HG02943 (cell line): Measurements from ENCODE around the gene CPED1.
"Not testable (repeated sequence)": the region's sequence is repeated elsewhere in the genome, so short reads cannot be mapped to it uniquely, and the experiment has no call there.

Experiments
- ATAC-seq: cut with Tn5 transposase; IDR thresholded peaks from one replicate; pipeline ENCODE4 v1.9.1; 2021; ENCODE audit warnings: mild to moderate bottlenecking, low read depth, moderate library complexity; ENCODE audit not compliant: unreplicated experiment

CPED1 gene

GRCh38 chr7:121036776-121037175, 48.3 kb downstream of the CPED1 start:
- not testable (repeated sequence) for ATAC-seq

GRCh38 chr7:121037329-121037728, 48.8 kb downstream of the CPED1 start:
- ATAC-seq, result not testable (repeated sequence)

- no peak for ATAC-seq
These were observed 49.6 kb downstream of the CPED1 start for GRCh38 chr7:121037957-121038716.

- no peak for ATAC-seq
These were observed 50.4 kb downstream of the CPED1 start for GRCh38 chr7:121038717-121039509.

DNA sequence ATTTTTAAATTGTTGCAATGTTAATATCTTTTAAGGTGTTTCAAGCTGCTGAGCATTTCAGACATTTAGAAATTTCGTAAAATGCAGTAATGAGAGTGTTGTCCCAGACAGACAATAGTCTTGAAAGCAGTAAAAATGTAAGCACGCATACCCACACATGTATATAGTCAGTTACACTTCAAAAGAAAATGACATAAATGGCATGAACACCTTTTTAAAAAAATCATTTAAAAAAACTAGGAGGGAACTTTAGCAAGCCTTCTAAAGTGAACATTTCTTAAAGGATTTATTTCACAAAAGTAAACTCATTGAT, 51.0 kb downstream of the CPED1 start:
- ATAC-seq, result no peak

- no peak for ATAC-seq
These were observed 51.5 kb downstream of the CPED1 start for GRCh38 chr7:121039994-121040393.

- no peak for ATAC-seq
These were observed 53.1 kb downstream of the CPED1 start for GRCh38 chr7:121041516-121042148.

DNA sequence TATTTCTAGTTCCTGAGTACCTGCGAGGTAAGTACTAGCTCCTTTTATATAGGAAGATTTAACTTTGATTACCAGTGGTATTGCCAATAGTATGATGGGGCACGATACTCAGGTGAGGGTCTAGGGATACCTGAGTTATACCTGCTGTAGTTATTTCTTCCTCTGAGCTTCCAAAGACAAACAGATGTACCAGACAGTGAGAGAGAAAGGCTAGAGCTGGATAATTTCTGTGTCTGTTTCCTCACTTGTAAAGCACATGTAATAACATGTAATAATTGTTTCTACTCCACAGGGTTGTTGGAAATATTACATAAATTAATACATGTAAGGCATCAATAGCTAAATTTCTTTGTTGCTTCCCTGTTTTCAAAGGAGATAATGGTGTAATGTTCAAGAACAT, 53.7 kb downstream of the CPED1 start:
- ATAC-seq, result no peak

GRCh38 chr7:121042899-121043298, 54.4 kb downstream of the CPED1 start:
- no peak for ATAC-seq

DNA sequence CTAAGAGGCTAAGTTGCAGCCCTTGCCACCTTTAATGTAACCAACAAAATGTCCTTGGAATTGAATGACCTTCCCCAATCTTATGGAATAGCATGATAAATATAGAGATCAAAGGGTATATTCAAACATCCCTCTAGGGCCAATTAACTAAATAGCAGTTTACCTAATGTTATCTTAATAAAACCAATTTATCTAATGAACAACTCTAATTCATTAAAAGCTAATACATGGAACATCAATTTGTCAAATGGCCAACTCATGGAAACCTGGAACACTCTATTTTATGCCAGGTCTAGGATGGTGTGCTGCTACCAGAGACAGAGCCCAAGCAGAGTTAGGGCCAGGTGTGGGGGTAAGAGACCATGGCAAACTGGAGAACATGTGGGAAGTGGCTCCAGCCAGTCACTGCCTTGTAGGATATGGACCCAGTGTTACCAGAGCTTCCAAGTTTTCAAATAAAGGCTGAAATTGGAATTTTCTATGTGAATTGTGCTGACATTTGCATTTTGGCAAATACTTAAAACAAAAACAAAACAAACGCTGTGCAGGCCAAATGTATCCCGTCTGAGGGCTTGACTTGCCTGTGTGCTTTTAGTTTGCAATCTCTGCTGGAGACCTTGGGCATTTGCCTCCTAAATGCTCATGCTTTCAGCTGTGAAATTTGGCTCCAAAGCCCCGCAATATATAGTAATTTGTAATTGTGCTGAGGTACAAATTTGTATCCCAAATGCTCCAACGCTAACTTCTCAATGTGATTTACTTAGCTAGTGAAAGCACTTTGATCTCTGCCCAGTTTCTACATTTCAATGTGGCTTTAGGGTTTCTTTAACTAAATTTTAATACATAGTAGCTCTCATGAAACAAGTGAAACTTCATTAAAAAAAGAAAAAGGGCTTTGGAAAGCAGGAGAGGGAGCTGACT, 55.1 kb downstream of the CPED1 start:
- no peak for ATAC-seq

- no peak for ATAC-seq
These were observed 56.6 kb downstream of the CPED1 start for GRCh38 chr7:121045090-121045489.

- no peak for ATAC-seq
These were observed 57.5 kb downstream of the CPED1 start for GRCh38 chr7:121046009-121046408.

DNA sequence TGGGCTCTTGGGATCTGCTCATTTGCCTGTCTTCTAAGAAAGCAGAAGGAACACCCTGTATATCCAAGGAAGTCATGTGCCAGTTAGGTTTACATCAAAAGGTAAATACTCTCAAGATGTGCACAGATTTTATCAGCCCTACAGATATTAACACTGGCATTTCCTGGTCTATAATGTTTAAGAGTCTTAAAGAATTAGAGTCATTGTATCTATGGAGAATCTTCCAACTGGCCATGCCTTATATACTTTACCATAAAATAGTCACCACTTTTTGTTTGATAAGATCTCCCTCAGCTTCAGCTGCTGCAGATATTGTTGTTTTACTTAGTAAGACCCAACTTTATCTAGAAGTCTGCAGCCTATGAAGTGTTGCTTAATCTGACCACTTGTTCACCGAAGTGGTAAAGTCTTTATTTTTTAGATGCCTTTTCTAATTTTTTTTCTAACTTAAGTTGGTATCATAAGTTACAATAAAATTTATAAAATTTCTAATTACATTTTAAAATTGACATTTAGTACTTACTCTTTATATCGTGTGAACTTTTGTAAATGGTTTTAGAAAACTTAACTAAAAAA, 58.5 kb downstream of the CPED1 start:
- no peak for ATAC-seq

GRCh38 chr7:121048195-121048594, 59.7 kb downstream of the CPED1 start:
- ATAC-seq, result no peak

DNA sequence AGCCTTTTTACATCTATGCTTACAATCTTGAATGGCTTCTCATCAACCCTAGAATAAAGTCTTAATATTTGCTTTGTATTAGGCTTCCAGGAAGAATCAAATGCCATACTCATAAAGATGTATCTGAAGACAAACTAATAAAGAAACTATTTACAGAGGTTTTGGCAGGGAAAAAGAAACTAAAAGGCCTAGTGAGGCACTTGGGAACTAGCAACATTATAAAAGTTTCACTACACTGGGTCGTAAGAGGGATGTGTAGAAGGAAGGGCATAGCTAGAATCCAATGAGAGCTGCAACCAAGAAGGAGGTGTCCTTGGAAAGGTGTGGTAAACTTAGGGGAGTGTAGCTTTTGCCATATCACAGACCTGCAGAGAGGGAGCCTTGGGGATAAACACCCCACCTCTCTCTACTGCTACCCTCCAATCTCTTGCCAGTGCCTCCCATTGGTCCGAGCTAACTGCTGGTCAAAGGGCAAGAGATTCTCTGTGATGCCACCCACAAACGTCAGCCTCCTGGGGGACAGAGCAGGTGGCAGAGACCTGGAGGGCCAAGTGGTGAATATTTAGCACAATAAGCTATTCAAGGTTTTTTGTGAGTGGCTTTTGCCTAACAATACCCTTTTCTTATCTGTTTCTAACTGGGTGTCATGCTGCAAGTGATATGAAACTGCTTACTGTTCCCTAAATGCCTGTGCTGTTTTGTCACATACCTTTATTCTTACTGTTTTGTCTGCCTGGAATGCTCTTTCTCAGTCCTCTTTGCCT, 60.7 kb downstream of the CPED1 start:
- no peak for ATAC-seq

DNA sequence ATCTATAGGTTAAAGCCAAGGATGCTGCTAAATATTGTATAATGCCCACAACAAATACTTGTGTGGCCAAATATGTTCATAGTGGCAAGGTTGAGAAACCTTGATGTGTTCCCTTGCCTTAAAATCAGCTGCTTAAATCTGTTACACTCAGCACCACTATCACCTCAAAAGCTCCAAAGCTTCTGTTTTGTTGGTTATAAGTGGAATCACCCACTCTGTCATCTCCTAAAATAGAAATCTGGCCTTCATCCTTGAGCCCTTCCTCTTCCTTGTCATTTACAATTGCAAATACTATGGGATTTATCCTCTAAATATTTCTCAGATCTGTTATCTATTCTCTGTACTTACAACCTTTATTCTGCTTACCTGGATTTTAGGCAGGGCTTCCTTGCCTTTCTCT, 61.4 kb downstream of the CPED1 start:
- ATAC-seq, result no peak

- no peak for ATAC-seq
These were observed 64.7 kb downstream of the CPED1 start for GRCh38 chr7:121053219-121053618.

- ATAC-seq, result no peak
These were observed 66.4 kb downstream of the CPED1 start for GRCh38 chr7:121054925-121055324.

GRCh38 chr7:121057878-121058277, 69.4 kb downstream of the CPED1 start:
- no peak for ATAC-seq
